NCI-H1694 (cell line): Measurements from ENCODE around the gene TBX6.

Source experiments
- DNase-seq: peaks from one replicate; lab custom pipeline; 2025; lab: John Stamatoyannopoulos, UW

Gene TBX6

GRCh38 chr16:30113711-30114333 is 22.1 kb upstream of the TBX6 start:
- no peak for DNase-seq

GRCh38 chr16:30113031-30113710 is 21.4 kb upstream of the TBX6 start, which contains the start of gene GDPD3:
TSS of gene GDPD3 (minus strand) at chr16:30113537. CDS start at chr16:30113478, 59 bp downstream.
- DNase-seq = no peak

- DNase-seq = peak; percentile 8
Observed at GRCh38 chr16:30112197-30113030, 20.7 kb upstream of the TBX6 start.

GRCh38 chr16:30110661-30111060 is 18.9 kb upstream of the TBX6 start:
- DNase-seq = no peak

- DNase-seq = no peak
Observed at GRCh38 chr16:30108059-30108850, 16.5 kb upstream of the TBX6 start.

GRCh38 chr16:30104492-30104891 is 12.8 kb upstream of the TBX6 start:
- no peak for DNase-seq

GRCh38 chr16:30104090-30104489 is 12.4 kb upstream of the TBX6 start:
- DNase-seq = no peak

GRCh38 chr16:30096862-30097563 is 5.3 kb upstream of the TBX6 start:
- DNase-seq = no peak

- peak; percentile 9 for DNase-seq
Observed at GRCh38 chr16:30096105-30096861, 4.6 kb upstream of the TBX6 start, which contains the start of gene YPEL3. TSS of gene YPEL3 (minus strand) at chr16:30096213. CDS start at chr16:30095482, 731 bp downstream.

- no peak for DNase-seq
Observed at GRCh38 chr16:30095166-30096078, 3.7 kb upstream of the TBX6 start.

GRCh38 chr16:30094541-30095165 is 2.9 kb upstream of the TBX6 start:
- DNase-seq = no peak

- peak; percentile 9 for DNase-seq
Observed at GRCh38 chr16:30092373-30093010, 768 bp upstream of the TBX6 start.

GRCh38 chr16:30090610-30091331 is 953 bp downstream of the TBX6 start:
- DNase-seq = no peak

GRCh38 chr16:30088832-30089624 is 2.7 kb downstream of the TBX6 start:
- DNase-seq = no peak

GRCh38 chr16:30088237-30088831 is 3.4 kb downstream of the TBX6 start:
- DNase-seq = no peak

- DNase-seq = no peak
Observed at GRCh38 chr16:30087181-30087898, 4.4 kb downstream of the TBX6 start.
